NT2/D1 (cell line): ENCODE measurements around the gene ITGA4.

ENCODE experiments used
- SUZ12 ChIP-seq: IDR thresholded peaks from 2 replicates; pipeline ENCODE4 v1.6.1; 2011; ENCODE audit not compliant: insufficient read length, insufficient read depth; ENCODE audit errors: extremely low read depth
- YY1 ChIP-seq: IDR thresholded peaks from 2 replicates; pipeline ENCODE4 v1.6.1; 2011; ENCODE audit not compliant: insufficient read length, insufficient read depth
- ZNF274 ChIP-seq: IDR thresholded peaks from 2 replicates; pipeline ENCODE4 v1.6.1; 2011; ENCODE audit warnings: mild to moderate bottlenecking, low read depth, low read length

- TF ChIP-seq YY1 = no peak
- no peak for TF ChIP-seq SUZ12
- no peak for TF ChIP-seq ZNF274
Measured at GRCh38 chr2:181441670-181442069, 15.5 kb upstream of the ITGA4 start.
